Measurements from ENCODE around the gene TUBA1C. TPM values are rescaled to one million over a fixed set of nuclear protein-coding genes. Genes with fewer than 3 reads are reported as not detected.
"Not testable (repeated sequence)": the region's sequence is repeated elsewhere in the genome, so short reads cannot be mapped to it uniquely, and the experiment has no call there.

The TUBA1C gene
- total RNA-seq, 1 experiment from 2014 or later: 2,544 TPM

DNA sequence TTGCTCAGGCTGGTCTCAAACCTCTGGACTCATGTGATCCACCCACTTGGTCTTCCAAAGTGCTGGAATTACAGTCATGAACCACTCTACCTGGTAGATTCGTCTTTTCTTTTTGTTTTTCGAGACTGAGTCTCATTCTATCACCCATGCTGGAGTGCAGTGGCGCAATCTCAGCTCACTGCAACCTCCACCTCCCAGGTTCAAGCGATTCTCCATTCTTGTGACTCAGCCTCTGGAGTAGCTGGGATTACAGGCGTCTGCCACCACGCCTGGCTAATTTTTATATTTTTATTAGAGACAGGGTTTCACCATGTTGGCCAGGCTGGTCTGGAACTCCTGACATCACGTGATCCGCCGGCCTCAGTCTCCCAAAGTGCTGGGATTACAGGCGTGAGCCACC, 9.4 kb upstream of the TUBA1C start:
- not testable (repeated sequence) for DNase-seq (ENCODE audit: low read depth)

DNA sequence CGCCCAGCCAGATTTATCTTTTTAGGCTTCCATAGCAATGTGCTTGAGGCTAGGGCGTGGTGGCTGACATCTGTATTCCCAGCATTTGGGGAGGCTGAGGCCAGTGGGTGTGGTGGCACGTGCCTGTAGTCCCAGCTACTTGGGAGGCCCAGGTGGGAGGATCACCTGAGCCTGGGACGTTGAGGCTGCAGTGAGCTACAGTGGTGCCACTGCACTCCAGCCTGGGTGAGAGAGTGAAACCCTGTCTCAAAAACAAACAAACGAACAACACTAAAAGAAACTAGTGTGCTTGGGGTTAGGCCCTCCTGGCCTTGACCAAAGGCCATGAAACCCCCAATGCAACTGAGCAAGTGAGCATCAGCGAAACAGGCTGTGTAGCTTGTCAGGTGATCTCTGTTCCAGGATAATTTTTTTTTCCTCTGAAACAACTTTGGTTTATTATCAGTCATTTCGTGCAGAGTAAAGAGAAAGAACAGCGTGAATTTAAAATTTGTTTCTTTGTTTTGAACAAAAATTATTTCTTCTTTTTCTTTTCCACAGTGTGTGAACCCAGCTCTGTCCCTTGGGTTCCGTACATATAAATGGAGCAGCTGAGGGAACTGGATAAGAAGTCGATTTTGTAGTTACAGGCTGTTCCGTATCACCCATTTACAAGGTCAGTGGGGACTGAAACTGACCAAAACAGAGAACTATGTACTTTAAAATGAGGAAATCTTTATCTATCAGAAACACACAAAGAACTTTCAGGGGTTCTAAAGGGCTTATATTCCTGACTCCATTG, 8.8 kb upstream of the TUBA1C start:
- DNase-seq (ENCODE audit: low read depth): no peak

- DNase-seq (ENCODE audit: low read depth): not testable (repeated sequence)
These were observed 7.2 kb upstream of the TUBA1C start for GRCh38 chr12:49257508-49258184.

DNA sequence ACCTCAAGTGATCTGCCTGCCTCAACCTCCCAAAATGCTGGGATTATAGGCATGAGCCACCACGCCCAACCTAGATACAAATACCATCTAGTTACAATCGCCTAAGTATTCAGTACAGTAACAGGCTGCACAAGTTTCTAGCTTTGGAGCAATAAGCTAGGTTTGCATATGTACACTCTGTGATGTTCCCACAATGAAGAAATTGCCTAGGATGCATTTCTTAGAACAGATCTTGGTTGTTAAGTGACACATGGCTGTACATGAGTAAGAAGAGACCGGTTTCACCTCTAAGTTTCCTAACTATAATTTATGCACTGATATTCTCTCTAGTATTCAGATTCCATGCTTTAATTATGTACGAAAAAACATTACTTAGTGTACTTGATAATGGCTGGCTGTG, 5.4 kb upstream of the TUBA1C start:
- DNase-seq (ENCODE audit: low read depth): no peak

DNA sequence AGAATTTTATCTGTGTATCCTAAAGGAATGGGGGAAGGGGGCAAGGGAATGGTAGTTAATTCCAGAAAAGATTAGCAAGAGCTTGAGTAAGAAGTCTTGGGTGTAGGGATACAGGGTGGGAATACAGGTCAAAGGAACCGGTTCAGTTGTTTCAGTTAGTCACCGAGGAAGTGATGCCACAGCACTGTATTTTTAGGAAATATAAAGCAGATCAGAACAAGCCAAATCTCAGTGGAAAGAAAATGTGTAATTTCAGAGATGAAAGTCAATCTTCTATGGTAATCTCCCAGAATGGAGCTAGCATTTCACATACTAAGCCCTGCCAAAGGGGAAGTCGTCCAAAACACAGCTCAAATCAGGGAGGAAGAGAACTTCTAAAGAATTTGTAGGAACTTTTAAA, 4.7 kb upstream of the TUBA1C start:
- peak; percentile 75 for DNase-seq (ENCODE audit: low read depth)

- no peak for DNase-seq (ENCODE audit: low read depth)
These were observed 4.1 kb upstream of the TUBA1C start for GRCh38 chr12:49260571-49261363.

GRCh38 chr12:49261721-49262120, 3.2 kb upstream of the TUBA1C start:
- no peak for DNase-seq (ENCODE audit: low read depth)

GRCh38 chr12:49263400-49263763, 1.5 kb upstream of the TUBA1C start:
- no peak for DNase-seq (ENCODE audit: low read depth)

- DNase-seq (ENCODE audit: low read depth): no peak
These were observed 413 bp upstream of the TUBA1C start for GRCh38 chr12:49264466-49264872.

DNA sequence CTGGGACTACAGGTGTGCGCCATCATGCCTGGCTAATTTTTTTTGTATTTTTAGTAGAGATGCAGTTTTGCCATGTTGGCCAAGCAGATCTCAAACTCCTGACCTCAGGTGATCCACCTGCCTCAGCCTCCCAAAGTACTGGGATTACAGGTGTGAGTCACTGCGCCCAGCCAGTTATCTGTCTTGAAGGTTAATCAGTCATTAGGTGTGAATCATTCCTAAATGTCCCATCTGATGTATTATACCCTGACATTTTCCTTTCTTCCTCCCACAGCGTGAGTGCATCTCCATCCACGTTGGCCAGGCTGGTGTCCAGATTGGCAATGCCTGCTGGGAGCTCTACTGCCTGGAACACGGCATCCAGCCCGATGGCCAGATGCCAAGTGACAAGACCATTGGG, 4.3 kb downstream of the TUBA1C start:
- not testable (repeated sequence) for DNase-seq (ENCODE audit: low read depth)

- no peak for DNase-seq (ENCODE audit: low read depth)
These were observed 8.2 kb downstream of the TUBA1C start for GRCh38 chr12:49272790-49273725.

- no peak for DNase-seq (ENCODE audit: low read depth)
These were observed 9.0 kb downstream of the TUBA1C start for GRCh38 chr12:49273726-49274395.

- no peak for DNase-seq (ENCODE audit: low read depth)
These were observed 9.7 kb downstream of the TUBA1C start for GRCh38 chr12:49274396-49275069.

DNA sequence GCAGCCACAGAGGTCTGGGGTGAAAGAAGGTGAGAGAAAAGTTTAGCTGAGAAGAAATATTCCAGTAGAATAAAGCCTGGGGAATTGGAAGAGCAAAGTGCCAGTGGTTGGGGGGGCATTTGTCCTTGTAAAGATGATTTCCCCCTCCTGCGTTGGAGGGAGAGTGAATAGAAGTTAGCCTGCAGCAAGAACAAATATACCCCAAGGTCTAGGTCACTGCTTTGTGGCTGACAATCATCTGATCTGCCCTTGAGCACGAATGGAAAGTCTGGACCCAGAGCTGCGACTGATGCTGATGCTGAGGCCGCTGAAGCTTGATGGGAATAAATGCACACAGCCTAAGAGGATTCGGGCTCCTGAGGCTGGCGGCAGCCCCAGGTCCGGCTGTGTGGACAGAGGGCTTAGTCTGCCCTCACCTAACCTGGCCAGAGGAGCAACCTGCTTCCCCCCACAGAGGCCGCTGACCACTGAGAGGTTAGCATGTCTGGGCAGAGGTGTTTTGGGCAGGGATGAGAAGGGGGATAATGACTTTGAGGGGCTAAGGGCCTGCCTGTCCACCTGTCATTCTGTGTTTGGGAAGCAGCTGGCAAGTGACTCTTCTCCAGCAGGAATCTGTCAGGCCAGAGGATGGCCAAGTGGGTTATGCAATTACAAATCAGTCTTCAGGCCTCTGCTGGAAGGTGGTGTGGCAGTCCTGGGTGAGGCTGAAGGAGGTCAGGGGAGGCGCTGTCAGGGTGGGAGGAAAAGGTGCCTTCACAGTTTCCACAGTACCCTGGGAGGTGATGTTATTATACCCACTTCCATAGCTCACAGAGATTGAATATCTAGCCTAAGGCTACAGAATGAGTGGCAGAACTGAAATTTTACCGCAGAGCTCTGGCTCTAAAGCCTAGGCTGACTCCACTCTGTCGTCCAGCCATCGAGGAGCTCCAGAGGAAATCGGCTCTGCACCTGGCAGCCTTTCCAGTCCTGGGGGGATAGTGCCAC, 11.7 kb downstream of the TUBA1C start:
- DNase-seq (ENCODE audit: low read depth): no peak

- DNase-seq (ENCODE audit: low read depth): no peak
These were observed 12.6 kb downstream of the TUBA1C start for GRCh38 chr12:49277466-49277865.

DNA sequence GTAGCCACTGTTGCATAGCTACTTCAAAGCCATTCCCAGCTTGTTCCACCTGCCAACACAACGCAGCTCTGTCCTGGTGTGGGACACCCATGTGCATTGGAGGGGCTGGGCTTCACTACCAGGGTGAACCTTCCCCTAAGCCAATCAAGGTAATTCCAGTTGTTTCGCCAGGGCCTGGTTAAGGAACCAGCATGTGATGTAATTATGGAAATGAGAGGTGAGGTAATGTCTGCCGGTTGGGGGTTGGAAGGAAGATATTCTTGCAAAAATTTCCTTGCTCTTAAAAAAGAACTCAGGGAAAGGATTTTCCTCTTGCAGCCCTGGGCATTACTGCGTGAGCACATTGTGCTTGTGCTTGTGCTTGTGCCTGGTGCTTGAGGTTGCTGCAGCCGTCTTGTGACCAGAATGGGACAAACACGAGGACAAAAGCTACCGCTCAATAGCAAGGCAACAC, 14.9 kb downstream of the TUBA1C start:
- no peak for DNase-seq (ENCODE audit: low read depth)

DNA sequence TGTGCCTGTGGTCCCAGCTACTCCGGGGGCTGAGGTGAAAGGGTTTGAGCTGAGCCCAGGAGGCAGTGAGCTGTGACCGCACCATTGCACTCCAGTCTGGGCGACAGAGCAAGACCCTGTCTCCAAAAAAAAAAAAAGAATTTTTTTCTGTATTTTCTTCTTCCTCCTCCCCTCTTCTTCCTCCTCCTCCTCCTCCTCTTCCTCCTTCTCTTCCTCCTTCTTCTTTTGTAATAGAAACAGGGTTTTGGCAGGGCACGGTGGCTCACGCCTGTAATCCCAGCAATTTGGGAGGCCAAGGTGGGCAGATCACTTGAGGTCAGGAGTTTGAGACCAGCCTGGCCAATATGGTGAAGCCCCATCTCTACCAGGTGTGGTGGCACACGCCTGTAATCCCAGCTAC, 15.7 kb downstream of the TUBA1C start:
- DNase-seq (ENCODE audit: low read depth): not testable (repeated sequence)

DNA sequence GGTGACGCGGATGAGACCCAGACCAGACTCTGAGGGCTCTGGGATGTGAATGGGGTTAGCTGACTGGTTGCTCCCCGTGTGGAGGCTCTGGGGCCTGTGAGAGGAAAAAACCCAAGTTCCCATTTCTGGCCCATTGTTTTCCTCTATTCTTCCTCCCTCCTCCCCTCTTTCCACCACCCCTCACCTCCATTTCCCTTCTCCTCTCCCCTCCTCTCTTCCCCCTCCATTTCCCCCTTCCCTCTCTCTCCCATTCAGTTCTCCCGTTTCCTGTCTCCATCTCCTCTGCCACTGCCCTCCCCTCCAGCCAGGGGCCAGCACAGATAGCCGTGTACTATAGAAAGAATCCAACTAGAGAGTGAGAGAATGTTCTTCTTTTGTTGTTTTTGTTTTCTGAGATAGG, 17.4 kb downstream of the TUBA1C start:
- no peak for DNase-seq (ENCODE audit: low read depth)
